GM18498 (cell line): ENCODE results near the gene PTPRU.

Experiments
- ATAC-seq: cut with Tn5 transposase; IDR thresholded peaks from one replicate; pipeline ENCODE4 v1.9.1; 2021; ENCODE audit warnings: mild to moderate bottlenecking, moderate library complexity; ENCODE audit not compliant: unreplicated experiment

PTPRU gene

DNA sequence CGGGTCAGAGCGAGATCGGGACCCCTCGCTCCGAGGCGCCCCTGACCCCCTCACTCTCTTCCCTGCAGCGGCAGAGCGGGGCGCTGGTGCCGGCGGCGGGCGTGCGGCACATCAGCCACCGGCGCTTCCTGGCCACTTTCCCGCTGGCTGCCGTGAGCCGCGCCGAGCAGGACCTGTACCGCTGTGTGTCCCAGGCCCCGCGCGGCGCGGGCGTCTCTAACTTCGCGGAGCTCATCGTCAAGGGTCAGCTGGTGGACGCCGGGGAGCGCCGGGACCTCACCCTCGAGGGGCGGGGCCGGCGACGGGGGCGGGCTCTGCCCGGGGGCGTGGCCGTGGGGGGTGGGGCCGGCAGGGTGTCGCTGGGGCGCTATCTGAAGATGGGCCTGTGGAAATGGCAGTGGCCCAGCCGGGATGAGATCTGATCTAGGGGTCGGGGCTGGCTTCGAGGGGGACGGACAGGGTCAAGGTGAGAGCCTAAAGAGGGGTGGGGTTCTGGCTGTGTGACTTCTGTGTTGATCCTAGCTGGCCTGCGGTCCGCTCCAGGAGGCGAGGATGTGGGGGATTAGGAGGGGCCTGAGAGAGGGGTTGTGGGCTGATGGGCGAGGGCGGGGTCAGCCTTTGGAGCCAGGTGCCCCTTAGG is 23.6 kb downstream of the PTPRU start:
- no peak for ATAC-seq

DNA sequence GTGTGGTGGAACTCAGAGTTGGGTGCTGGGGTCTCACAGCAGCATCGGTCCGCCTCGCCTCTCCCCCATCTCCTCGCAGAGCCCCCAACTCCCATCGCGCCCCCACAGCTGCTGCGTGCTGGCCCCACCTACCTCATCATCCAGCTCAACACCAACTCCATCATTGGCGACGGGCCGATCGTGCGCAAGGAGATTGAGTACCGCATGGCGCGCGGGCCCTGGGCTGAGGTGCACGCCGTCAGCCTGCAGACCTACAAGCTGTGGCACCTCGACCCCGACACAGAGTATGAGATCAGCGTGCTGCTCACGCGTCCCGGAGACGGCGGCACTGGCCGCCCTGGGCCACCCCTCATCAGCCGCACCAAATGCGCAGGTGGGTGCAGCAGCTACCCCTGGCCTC is 24.2 kb downstream of the PTPRU start:
- no peak for ATAC-seq

- no peak for ATAC-seq
Observed at GRCh38 chr1:29264773-29265389, 28.6 kb downstream of the PTPRU start.

DNA sequence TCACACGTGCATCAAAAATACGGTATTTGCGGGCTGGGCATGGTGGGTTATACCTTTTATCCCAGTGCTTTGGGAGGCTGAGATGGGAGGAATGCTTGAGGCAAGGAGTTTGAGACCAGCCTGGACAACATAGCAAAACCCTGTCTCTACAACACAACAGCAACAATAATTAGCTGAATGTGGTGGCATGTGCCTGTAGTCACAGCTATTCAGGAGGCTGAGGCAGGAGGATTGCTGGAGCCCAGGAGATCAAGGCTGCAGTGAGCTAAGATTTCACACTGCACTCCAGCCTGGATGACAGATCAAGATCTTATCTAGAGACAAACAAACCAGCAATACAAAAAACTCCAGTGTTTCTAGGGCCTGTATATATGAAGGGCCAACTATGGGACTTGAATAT is 30.6 kb downstream of the PTPRU start:
- no peak for ATAC-seq

DNA sequence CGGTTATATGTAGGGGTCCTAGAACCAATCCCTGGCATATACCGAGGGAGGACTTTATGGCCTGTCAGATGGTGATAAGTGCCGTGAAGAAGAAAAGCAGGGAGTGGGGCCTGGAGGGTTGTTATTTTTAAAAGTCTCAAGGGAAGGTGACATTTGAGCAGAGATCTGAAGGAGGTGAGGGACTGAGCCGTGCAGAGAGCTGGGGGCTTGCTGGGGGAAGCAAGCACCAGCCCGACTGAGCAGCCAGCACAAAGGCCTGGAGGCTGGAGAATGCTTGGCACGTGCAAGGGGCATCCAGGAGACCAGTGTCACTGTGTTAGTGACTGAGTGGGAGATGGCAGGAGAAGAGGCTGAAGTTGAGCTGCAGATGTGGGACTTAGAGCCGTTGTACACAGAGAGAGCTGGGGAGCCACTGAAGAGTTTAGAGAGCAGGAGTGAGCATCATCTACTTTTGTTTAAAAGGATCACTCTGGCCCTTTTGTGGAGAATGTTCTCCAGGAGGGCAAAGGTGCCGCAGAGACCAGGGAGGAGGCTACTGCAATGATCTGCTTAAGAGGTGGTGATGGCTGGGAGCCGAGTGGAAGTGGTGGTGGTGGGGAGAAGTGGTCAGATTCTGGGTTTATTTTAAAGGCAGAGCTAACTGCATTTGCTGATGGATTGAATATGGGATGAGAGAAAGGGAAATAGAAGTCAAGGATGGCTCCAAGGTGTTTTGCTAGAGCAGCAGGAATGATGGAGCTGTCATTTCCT is 31.2 kb downstream of the PTPRU start:
- ATAC-seq = no peak

GRCh38 chr1:29269382-29269781 is 33.1 kb downstream of the PTPRU start:
- ATAC-seq = no peak

DNA sequence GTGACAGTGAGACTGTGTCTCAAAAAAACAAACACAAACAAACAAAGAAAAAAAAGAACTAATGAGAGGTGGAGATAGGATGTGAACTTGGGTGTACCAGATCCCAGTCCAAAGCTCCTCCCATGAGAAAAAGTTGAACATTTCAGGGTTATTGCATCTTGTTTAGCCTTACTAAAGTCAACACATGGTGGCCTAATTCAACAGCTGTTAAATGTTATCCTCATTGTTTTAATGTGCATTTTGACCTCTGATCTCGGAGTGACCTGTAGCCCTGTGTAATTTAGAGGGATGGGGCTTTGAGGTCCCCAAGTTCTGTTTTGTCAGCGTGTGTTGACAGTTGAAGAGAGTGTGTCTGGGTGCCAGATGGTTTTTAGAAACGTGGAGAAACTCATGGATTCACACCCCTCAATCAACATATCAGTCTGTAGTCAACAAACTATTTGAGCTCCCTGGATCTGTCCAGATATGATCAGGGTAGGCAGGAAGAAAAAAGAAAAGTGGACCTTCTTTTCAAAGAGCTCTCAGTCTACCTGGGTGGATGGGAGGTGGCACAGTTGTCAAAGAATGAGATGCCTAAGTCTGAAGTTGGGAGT is 34.7 kb downstream of the PTPRU start:
- ATAC-seq = no peak

- ATAC-seq = no peak
Observed at GRCh38 chr1:29271724-29272123, 35.4 kb downstream of the PTPRU start.

GRCh38 chr1:29272147-29272907 is 36.0 kb downstream of the PTPRU start:
- no peak for ATAC-seq

GRCh38 chr1:29275435-29275834 is 39.1 kb downstream of the PTPRU start:
- no peak for ATAC-seq

DNA sequence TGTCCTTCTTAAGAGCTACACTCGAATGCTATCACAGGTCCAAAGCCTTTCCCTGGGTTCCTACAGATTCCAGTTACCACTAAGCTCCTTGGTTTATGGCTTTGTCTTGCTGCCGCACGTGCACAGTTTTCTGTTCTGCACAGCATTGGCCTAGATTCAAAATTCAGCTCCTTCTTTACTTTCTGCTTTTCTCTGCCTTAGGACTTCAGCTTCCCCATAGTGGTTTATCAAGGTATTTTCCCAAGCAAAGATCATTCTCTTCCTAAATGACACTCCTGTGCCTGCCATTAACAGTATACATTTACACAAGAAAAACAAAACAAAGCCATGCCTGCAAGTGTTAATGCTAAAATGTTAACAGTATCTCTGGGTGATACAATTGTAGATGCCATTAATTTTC is 41.8 kb downstream of the PTPRU start:
- no peak for ATAC-seq

DNA sequence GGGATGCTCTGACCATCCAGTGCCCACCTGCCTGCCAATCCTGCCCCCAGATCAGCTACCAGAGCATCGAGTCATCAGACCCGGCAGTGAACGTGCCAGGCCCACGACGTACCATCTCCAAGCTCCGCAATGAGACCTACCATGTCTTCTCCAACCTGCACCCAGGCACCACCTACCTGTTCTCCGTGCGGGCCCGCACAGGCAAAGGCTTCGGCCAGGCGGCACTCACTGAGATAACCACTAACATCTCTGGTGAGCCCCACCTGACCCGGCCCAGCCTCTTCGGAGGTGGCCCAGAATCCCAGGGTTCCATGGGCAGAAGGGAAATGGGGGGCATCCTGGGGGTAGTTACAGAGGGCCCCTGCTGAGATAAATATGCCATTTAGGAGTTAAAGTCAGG is 43.1 kb downstream of the PTPRU start:
- ATAC-seq = no peak

GRCh38 chr1:29279951-29280391 is 43.6 kb downstream of the PTPRU start:
- no peak for ATAC-seq

GRCh38 chr1:29280409-29281131 is 44.2 kb downstream of the PTPRU start:
- no peak for ATAC-seq

DNA sequence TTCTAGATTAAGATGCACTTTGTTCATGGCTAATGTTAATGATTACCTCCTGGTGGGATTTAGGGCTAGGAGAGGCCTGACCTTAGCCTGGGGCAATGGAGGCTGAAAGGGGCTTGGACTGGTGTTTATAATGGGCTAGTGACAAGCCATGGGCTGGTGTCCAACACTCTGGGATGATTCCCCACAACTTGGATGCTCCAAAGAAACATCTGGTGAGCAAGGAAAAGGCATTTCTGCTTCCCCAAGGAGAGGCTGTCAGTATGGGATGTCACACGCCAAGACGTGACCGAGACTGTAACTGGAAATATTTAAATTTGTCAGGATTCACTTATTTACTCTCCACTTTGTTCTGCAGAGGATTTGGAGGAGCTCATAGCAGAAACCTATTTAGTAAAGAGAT is 45.2 kb downstream of the PTPRU start:
- no peak for ATAC-seq

GRCh38 chr1:29282135-29282923 is 46.0 kb downstream of the PTPRU start:
- ATAC-seq = no peak

DNA sequence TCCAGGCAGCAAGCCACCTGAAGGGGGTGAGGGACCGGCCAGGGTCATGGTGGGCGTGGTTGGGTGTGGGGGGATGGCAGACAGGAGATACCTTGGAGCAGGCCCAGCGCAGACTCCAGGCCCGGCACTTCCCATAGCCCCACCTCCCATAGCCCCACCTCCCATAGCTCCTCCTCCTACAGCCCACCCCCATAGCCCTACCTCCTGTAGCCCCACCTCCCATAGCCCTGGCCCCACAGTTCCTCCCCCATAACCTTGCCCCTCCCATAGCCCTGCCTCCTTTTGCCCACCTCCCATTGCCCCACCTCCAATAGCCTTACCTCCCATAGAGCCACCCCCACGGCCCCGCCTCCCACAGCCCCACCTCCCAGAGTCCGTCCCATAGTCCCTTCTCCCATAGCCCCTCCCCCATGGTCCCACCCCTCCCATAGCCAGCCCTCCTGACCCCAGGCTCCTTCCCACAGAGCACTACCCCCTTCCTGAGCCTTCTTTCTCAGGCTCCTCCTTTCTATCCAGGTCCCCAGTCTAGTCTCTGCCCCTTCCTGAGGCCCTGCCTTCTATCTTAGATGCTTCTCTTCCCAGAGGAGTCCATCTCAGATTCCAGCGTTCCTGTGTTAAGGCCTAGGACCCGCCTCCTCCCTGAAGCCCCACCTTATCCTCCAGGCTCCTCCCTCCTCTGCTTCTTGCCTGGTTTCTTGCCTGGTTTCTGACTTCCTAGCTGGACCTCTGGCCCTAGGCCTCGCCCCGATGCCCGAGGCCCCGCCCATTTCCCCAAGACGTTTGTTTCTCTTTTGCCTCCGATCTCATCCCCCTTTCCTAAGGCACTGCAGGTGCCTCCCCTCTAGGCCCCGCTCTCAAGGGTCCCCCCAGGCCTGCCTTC is 46.8 kb downstream of the PTPRU start:
- no peak for ATAC-seq

- no peak for ATAC-seq
Observed at GRCh38 chr1:29283804-29284195, 47.5 kb downstream of the PTPRU start.
